Measurements from ENCODE around the gene TLR8.

DNA sequence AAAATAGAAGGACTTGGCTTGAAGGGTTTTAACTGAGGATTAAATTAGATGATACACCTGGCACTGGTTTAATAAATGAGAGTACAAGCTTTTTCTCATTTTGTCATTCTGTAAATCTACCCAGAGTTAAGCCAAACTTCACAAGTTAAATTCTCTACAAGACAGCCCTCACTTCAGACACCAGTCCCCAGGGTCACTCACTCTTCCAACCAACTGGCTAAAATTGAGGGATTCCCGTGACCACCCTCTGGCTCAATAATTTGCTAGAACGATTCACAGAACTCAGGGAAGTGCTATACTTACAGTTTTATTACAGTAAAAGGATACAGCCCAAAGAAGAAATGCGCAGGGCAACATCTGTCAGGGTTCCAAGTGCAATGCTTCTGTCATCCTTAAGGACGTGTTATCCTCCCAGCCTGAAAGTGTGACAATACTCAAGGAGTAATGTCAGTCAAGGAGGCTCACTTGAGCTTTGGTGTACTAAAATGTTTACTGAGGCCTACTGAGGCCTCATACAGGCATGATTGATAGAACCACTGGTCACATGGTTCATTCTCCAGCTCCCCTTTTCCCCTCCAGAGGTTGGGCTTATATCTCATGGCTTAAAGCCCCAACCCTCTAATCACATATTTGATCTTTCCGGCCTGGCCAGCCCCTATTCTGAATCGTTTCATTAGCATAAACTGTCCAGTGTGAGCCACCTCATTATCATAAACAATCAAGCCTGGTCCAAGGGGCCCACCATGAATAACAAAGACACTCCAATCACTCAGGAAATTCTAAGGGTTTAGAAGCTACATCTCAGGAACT lies 58.9 kb downstream of the TLR8 start:
- TF ChIP-seq, protein P1, sequence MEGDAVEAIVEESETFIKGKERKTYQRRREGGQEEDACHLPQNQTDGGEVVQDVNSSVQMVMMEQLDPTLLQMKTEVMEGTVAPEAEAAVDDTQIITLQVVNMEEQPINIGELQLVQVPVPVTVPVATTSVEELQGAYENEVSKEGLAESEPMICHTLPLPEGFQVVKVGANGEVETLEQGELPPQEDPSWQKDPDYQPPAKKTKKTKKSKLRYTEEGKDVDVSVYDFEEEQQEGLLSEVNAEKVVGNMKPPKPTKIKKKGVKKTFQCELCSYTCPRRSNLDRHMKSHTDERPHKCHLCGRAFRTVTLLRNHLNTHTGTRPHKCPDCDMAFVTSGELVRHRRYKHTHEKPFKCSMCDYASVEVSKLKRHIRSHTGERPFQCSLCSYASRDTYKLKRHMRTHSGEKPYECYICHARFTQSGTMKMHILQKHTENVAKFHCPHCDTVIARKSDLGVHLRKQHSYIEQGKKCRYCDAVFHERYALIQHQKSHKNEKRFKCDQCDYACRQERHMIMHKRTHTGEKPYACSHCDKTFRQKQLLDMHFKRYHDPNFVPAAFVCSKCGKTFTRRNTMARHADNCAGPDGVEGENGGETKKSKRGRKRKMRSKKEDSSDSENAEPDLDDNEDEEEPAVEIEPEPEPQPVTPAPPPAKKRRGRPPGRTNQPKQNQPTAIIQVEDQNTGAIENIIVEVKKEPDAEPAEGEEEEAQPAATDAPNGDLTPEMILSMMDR (IDR thresholded peaks at IDR 0.05), result no peak
- TF ChIP-seq POLR2A (IDR thresholded peaks at IDR 0.05), result no peak
